KMS-11 (cell line): ENCODE results near the gene SGCG.

Experiments used
- H2AFZ ChIP-seq: fragments of 200-600 bp; sonication (generic); 2 replicates; pipeline ENCODE4 v1.6.1; 2016; ENCODE audit warnings: antibody characterized with exemption, mixed run types, low read depth
- H3K27ac ChIP-seq: fragments of 200-600 bp; sonication (generic); 2 replicates; pipeline ENCODE4 v1.6.1; 2016; ENCODE audit warnings: mild to moderate bottlenecking, mixed run types
- H3K27me3 ChIP-seq: fragments of 200-600 bp; sonication (generic); 2 replicates; pipeline ENCODE4 v1.6.1; 2017; ENCODE audit warnings: mild to moderate bottlenecking, low read depth, mixed run types, moderate library complexity; ENCODE audit not compliant: insufficient read depth
- H3K36me3 ChIP-seq: fragments of 200-600 bp; sonication (generic); 2 replicates; pipeline ENCODE4 v1.6.1; 2017; ENCODE audit warnings: mild to moderate bottlenecking, mixed run types; ENCODE audit not compliant: insufficient read depth
- H3K4me1 ChIP-seq: fragments of 200-600 bp; sonication (generic); 2 replicates; pipeline ENCODE4 v1.6.1; 2016; ENCODE audit warnings: mild to moderate bottlenecking, low read depth, mixed run types; ENCODE audit not compliant: poor library complexity, severe bottlenecking
- H3K4me2 ChIP-seq: fragments of 200-600 bp; sonication (generic); 2 replicates; pipeline ENCODE4 v1.7.0; 2016; ENCODE audit warnings: mild to moderate bottlenecking, mixed run types
- H3K4me3 ChIP-seq: fragments of 200-600 bp; sonication (generic); IDR thresholded peaks from 2 replicates; pipeline ENCODE4 v1.6.1; 2017; ENCODE audit warnings: low read depth, low read length, mixed read lengths; ENCODE audit not compliant: insufficient read depth
- H3K79me2 ChIP-seq: fragments of 200-600 bp; sonication (generic); 2 replicates; pipeline ENCODE4 v1.6.1; 2016; ENCODE audit warnings: low read depth, mixed run types; ENCODE audit not compliant: insufficient read depth
- H3K9ac ChIP-seq: fragments of 200-600 bp; sonication (generic); 2 replicates; pipeline ENCODE4 v1.6.1; 2016; ENCODE audit warnings: mild to moderate bottlenecking, mixed run types
- H4K20me1 ChIP-seq: fragments of 200-600 bp; sonication (generic); 2 replicates; pipeline ENCODE4 v1.6.1; 2016; ENCODE audit warnings: mild to moderate bottlenecking, mixed run types; ENCODE audit not compliant: insufficient read depth
- TF ChIP-seq, protein P1 (sequence below): fragments of 200-600 bp; sonication (generic); conservative IDR thresholded peaks from 2 replicates; pipeline ENCODE4 v1.6.1; 2017; ENCODE audit warnings: low read depth, mild to moderate bottlenecking, antibody characterized with exemption, low read length, moderate library complexity, mixed read lengths

SGCG gene

DNA sequence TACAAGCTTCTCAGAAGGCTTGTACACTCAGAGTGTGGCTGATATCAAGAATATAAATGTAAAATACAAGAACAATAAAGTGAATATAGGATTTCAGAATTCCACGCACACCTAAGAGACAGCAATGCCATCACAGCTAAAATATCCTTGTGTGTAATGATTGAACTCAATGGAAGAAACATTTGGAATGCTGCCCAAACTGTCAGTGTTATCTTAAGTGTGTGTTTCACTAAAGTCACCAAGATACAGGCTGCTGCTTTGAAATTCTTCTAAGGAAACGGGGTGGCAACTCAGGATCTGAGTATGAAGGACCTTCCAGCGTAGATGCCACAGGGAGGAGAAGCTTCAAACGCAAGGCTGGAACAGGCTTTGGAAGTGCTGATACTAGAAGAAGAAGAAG is 86.8 kb downstream of the SGCG start:
- Histone ChIP-seq H4K20me1 (no peaks in the 10 kb centered on the region), H3K79me2 (no peaks in the 10 kb centered on the region), H3K27ac (no peak overlapping the region), H2AFZ (no peak overlapping the region), H3K4me1 (no peaks in the 10 kb centered on the region), H3K36me3 (no peaks in the 10 kb centered on the region), H3K9ac (no peak overlapping the region), H3K27me3 (no peaks in the 10 kb centered on the region), H3K4me3 (no peak overlapping the region), H3K4me2 (no peak overlapping the region)
- TF ChIP-seq, protein P1, sequence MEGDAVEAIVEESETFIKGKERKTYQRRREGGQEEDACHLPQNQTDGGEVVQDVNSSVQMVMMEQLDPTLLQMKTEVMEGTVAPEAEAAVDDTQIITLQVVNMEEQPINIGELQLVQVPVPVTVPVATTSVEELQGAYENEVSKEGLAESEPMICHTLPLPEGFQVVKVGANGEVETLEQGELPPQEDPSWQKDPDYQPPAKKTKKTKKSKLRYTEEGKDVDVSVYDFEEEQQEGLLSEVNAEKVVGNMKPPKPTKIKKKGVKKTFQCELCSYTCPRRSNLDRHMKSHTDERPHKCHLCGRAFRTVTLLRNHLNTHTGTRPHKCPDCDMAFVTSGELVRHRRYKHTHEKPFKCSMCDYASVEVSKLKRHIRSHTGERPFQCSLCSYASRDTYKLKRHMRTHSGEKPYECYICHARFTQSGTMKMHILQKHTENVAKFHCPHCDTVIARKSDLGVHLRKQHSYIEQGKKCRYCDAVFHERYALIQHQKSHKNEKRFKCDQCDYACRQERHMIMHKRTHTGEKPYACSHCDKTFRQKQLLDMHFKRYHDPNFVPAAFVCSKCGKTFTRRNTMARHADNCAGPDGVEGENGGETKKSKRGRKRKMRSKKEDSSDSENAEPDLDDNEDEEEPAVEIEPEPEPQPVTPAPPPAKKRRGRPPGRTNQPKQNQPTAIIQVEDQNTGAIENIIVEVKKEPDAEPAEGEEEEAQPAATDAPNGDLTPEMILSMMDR, result no peak

DNA sequence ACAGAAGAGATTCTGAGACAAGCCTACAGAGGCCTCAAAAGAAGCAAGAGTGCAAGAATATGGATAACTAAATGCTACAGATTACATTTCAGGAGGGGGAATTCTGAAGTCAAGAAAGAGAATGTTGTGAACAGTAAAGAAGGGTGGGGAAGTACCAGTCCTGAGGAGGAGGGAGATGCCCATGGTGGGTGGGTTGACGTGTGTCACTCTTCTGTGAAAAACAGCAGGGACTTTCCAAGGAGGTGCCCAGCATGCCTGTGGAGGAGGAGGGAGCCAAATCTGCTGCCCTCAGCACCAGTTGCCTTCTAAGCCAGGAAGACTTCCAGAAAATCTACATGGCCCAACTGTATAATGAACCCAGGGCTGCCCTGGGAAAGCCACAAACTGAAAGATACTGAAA is 87.7 kb downstream of the SGCG start:
- Histone ChIP-seq H3K9ac (no peak overlapping the region), H3K36me3 (no peaks in the 10 kb centered on the region), H2AFZ (no peak overlapping the region), H3K4me2 (no peak overlapping the region), H3K27me3 (no peaks in the 10 kb centered on the region), H4K20me1 (no peaks in the 10 kb centered on the region), H3K4me1 (no peaks in the 10 kb centered on the region), H3K79me2 (no peaks in the 10 kb centered on the region), H3K27ac (no peak overlapping the region), H3K4me3 (no peak overlapping the region)
- TF ChIP-seq, protein P1, result no peak

DNA sequence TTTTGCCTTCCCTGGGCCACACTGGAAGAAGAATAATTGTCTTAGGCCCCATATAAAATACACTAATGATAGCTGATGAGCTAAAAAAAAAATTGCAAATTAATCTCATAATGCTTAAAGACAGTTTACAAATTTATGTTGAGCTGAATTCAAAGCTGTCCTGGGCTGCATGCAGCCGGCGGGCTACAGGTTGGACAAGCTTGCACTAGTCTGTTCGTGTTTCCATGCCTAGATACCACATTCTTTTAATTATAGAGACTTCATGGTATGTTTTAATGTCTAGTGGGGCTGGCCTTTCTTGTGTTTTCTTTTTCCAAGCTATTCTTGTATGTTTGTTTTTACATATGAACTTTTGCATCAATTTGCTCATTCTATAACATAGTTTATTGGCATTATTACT is 90.6 kb downstream of the SGCG start:
- no peaks in the 10 kb centered on the region for H4K20me1 ChIP-seq
- no peaks in the 10 kb centered on the region for H3K79me2 ChIP-seq
- no peak overlapping the region for H3K27ac ChIP-seq
- TF ChIP-seq, protein P1, result no peak
- no peak overlapping the region for H3K4me3 ChIP-seq
- no peak overlapping the region for H3K4me2 ChIP-seq
- no peaks in the 10 kb centered on the region for H3K36me3 ChIP-seq
- no peak overlapping the region for H3K9ac ChIP-seq
- H2AFZ ChIP-seq, result no peak overlapping the region
- H3K4me1 ChIP-seq, result no peaks in the 10 kb centered on the region
- H3K27me3 ChIP-seq, result no peaks in the 10 kb centered on the region

DNA sequence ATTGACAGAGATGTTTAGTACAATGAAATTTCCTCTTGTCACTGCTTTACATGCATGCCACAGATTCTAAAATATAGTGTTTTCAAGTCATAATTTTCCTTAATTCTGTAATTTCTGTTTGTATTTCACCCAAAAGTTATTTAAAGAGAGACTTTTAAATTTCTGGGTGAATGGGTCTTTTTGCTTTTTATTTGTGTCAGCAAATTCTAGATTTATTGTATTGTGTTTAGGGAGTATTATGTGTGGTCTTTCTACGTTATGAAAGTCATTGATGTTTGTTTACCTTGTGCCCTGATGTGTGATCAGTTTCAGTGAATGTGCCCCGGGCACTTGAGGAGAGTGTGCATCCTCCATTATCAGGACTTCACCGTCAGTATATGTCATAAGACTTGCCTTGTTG is 92.7 kb downstream of the SGCG start:
- Histone ChIP-seq H3K9ac (no peak overlapping the region), H3K4me1 (no peaks in the 10 kb centered on the region), H4K20me1 (no peaks in the 10 kb centered on the region), H3K27ac (no peak overlapping the region), H3K4me2 (no peak overlapping the region), H3K27me3 (no peaks in the 10 kb centered on the region), H3K4me3 (no peak overlapping the region), H3K79me2 (no peaks in the 10 kb centered on the region), H3K36me3 (no peaks in the 10 kb centered on the region), H2AFZ (no peak overlapping the region)
- TF ChIP-seq, protein P1, result no peak

DNA sequence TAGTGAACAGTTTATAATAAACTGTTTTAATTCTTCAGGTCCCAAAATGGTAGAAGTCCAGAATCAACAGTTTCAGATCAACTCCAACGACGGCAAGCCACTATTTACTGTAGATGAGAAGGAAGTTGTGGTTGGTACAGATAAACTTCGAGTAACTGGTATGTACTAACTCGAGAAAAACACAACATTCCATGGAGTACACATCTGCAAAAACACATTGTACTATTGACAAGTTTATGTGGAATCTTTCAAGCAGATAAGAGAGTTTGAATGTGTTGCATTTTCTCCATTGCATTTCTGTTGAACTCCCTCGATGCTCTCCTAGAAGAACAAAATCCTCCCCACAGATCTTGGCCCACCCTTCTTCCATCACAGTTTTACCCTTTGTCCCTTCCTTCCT is 98.5 kb downstream of the SGCG start:
- H3K4me1 ChIP-seq, result no peaks in the 10 kb centered on the region
- no peak overlapping the region for H3K4me3 ChIP-seq

More for the DNA sequence above, 98.5 kb downstream of the SGCG start:
- Histone ChIP-seq H3K9ac (no peak overlapping the region), H3K27me3 (no peaks in the 10 kb centered on the region), H3K4me2 (no peak overlapping the region), H2AFZ (no peak overlapping the region), H3K79me2 (no peaks in the 10 kb centered on the region), H3K27ac (no peak overlapping the region), H3K36me3 (no peaks in the 10 kb centered on the region), H4K20me1 (no peaks in the 10 kb centered on the region)
- TF ChIP-seq, protein P1, result no peak
